ENCODE measurements around the gene RIPPLY2. TPM values are rescaled to one million over a fixed set of nuclear protein-coding genes. Genes with fewer than 3 reads are reported as not detected.

Gene RIPPLY2
- total RNA-seq, 5 donors from 2014 or later (not counting 1 experiment from before 2014, with no cell fraction given) = not detected

DNA sequence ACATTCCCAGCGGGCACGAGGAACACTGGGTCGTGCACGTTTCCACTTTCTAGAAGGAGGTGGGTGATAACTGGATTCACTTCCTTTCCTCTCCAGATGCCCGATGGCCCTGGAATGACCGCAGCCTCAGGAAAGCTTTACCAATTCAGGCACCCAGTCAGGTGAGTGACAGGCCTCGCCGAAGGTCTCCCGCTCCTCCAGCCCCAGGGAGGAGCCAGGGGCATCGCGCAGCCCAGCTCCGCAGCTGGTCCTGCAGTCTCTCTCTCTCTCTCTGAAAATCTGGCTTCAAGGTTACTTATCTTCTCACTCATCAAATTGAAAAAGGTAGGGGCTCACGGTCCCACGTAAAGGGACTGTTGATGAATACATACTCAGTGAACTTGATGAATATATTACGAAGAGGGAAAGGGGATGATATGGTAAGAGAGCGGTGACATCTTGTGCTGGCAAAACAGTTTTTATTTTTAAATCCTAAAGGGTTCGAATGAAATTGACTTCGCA, 891 bp downstream of the RIPPLY2 start:
- H3K36me3 Mint-ChIP-seq = no peaks in the 10 kb centered on the region
- WGBS (ENCODE audit: insufficient coverage) = 30% methylated on average over 11 of the region's 18 CpGs
- ChIA-PET POLR2A (no interaction called here), CTCF (no interaction called here)
- no peak for ATAC-seq (replicated peaks in 1 of 4)
- peaks cover 15 to 25% (median 22%) of the 10 kb centered on the region in 3 donors for H3K4me1 Mint-ChIP-seq
- H3K27me3 Mint-ChIP-seq = peaks cover 44 to 52% of the 10 kb centered on the region in 2 donors
- H3K9me3 Mint-ChIP-seq = no peaks in the 10 kb centered on the region
- Histone ChIP-seq H3K27me3 (replicated peaks in 1 of 2; ENCODE audit: control insufficient read depth in 2 of 2, extremely low read depth in 1 of 2, insufficient read depth in 2 of 2, low read length in 1 of 2) (peaks cover 19 to 24% of the 10 kb centered on the region in 2 experiments), H3K4me1 (ENCODE audit: control insufficient read depth in 1 of 2, extremely low read depth in 1 of 2, insufficient read depth in 2 of 2, low read length in 2 of 2) (peaks cover 6 to 16% of the 10 kb centered on the region in 2 experiments), H3K4me3 (ENCODE audit: control insufficient read depth in 1 of 2, extremely low read depth in 1 of 2, low read length in 1 of 2) (no peak overlapping the region), H3K27ac (ENCODE audit: low read length) (no peak overlapping the region), H3K9me3 (no peaks in the 10 kb centered on the region), H3K36me3 (ENCODE audit: control insufficient read depth in 2 of 2, extremely low read depth in 1 of 2, insufficient read depth in 1 of 2, low read length in 1 of 2) (no peaks in the 10 kb centered on the region)
- no peak overlapping the region for H3K27ac Mint-ChIP-seq
- DNase-seq = no peak
- peak overlapping the region; percentile 17 to 67 (median 53) for H3K4me3 Mint-ChIP-seq

GRCh38 chr6:83854766-83855165, 1.6 kb downstream of the RIPPLY2 start:
- H3K4me3 Mint-ChIP-seq = peak overlapping the region in 2 of 3 donors; percentile 4 to 67
- Histone ChIP-seq H3K27ac (ENCODE audit: low read length) (no peak overlapping the region), H3K27me3 (replicated peaks in 1 of 2; ENCODE audit: control insufficient read depth in 2 of 2, extremely low read depth in 1 of 2, insufficient read depth in 2 of 2, low read length in 1 of 2) (peaks cover 15 to 24% of the 10 kb centered on the region in 2 experiments), H3K4me3 (ENCODE audit: control insufficient read depth in 1 of 2, extremely low read depth in 1 of 2, low read length in 1 of 2) (no peak overlapping the region), H3K9me3 (no peaks in the 10 kb centered on the region), H3K4me1 (ENCODE audit: control insufficient read depth in 1 of 2, extremely low read depth in 1 of 2, insufficient read depth in 2 of 2, low read length in 2 of 2) (peaks cover 7 to 16% of the 10 kb centered on the region in 2 experiments), H3K36me3 (ENCODE audit: control insufficient read depth in 2 of 2, extremely low read depth in 1 of 2, insufficient read depth in 1 of 2, low read length in 1 of 2) (no peaks in the 10 kb centered on the region)
- no peak for DNase-seq
- ChIA-PET POLR2A (no interaction called here), CTCF (interaction anchor here in 1 of 2 donors (0.6 kb wide), 1 partner anchor 8 kb away, joined by 3 read pairs; no protein-coding TSS in a partner anchor)
- no peak for ATAC-seq (replicated peaks in 1 of 4)
- peaks cover 43 to 48% of the 10 kb centered on the region in 2 donors for H3K27me3 Mint-ChIP-seq
- 61% methylated on average over 4 of the region's 5 CpGs for WGBS (ENCODE audit: insufficient coverage)
- H3K27ac Mint-ChIP-seq = no peak overlapping the region
- no peaks in the 10 kb centered on the region for H3K9me3 Mint-ChIP-seq
- H3K4me1 Mint-ChIP-seq = peaks cover 19 to 29% (median 27%) of the 10 kb centered on the region in 3 donors
- no peaks in the 10 kb centered on the region for H3K36me3 Mint-ChIP-seq

DNA sequence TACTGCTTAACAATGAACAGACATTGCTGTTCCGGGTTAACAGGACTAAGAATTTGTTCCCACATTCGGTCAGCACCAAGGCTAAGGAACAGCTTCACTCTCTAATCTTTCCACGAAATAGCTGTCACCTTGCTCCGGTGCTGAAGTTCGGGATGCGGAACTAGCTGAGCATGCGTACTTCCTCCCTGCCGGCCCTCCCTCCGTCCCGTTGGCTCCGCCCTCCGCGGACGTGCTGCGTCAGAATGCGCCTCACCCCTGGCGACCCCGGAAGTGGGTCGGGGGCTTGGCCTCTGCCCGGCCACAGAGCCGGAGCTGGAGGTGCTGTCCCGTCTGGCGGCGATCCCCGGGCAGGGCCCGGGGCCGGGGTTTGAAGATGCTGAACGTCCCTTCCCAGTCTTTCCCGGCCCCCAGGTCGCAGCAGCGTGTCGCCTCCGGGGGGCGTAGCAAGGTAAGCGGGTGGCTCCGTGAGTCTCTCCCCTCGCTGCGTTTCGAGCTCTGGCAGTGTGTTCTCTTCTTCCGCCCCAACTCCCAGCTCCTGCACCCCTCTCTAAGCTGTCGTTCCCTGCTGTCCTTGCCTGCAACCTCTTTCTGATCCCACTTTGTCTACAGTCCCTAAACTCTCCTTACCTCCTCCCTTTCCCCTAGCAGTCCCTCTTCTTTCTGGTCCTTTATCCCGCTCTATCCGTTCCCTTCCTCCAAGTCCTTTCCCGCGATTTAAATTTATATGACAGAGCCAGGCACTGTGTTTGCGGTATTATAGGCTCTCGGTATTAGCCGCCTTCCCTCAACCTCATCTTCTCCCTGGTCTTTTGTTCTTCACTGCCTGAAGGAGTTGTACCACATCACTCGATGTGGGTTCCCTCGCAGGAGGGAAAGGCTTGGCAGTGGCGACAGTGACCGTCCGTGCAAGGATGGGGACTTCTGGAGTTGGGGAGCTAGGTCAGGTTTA, 6.5 kb downstream of the RIPPLY2 start, which contains the start of gene CYB5R4:
CYB5R4 (plus strand) TSS at position 280 of the 949 bp plus-strand sequence; CDS start at position 374, 94 bp downstream.
- Histone ChIP-seq H3K4me1 (ENCODE audit: control insufficient read depth in 1 of 2, extremely low read depth in 1 of 2, insufficient read depth in 2 of 2, low read length in 2 of 2) (peaks cover 12 to 13% of the 10 kb centered on the region in 2 experiments), H3K27me3 (replicated peaks in 1 of 2; ENCODE audit: control insufficient read depth in 2 of 2, extremely low read depth in 1 of 2, insufficient read depth in 2 of 2, low read length in 1 of 2) (peaks cover 0 to 10% of the 10 kb centered on the region in 2 experiments), H3K9me3 (no peaks in the 10 kb centered on the region), H3K36me3 (ENCODE audit: control insufficient read depth in 2 of 2, extremely low read depth in 1 of 2, insufficient read depth in 1 of 2, low read length in 1 of 2) (peaks cover 0 to 4% of the 10 kb centered on the region in 2 donors), H3K27ac (ENCODE audit: low read length) (peak within 1 kb of the TSS; percentile 80), H3K4me3 (ENCODE audit: control insufficient read depth in 1 of 2, extremely low read depth in 1 of 2, low read length in 1 of 2) (peak within 1 kb of the TSS; percentile 79 to 85)
- ATAC-seq (replicated peaks in 1 of 4) (peak; percentile 96 to 97 (median 96)), DNase-seq (peak; percentile 82 to 96 (median 91))
- Mint-ChIP-seq H3K4me3 (peak within 1 kb of the TSS; percentile 91 to 99 (median 96)), H3K4me1 (peaks cover 40 to 44% (median 40%) of the 10 kb centered on the region in 3 donors), H3K36me3 (peaks cover 8% of the 10 kb centered on the region), H3K9me3 (no peaks in the 10 kb centered on the region), H3K27ac (peak within 1 kb of the TSS; percentile 85 to 86), H3K27me3 (peaks cover 11% of the 10 kb centered on the region in 2 donors)
- under 1% methylated on average over 44 of the region's 53 CpGs for WGBS (ENCODE audit: insufficient coverage)
- ChIA-PET POLR2A (interaction anchor here in 1 of 2 donors (0.6 to 1.4 kb wide), 2 partner anchors 1733 to 1819 kb away, joined by 3 to 8 read pairs; no protein-coding TSS in a partner anchor), CTCF (interaction anchor here in 1 of 2 donors (0.6 to 1.9 kb wide), 9 partner anchors 24 to 801 kb away, joined by 3 to 14 read pairs (median 3); partner anchors contain the start of genes CEP162, DOP1A and UBE3D)

- H3K4me1 Mint-ChIP-seq = peaks cover 40 to 44% (median 40%) of the 10 kb centered on the region in 3 donors
- Histone ChIP-seq H3K4me3 (ENCODE audit: control insufficient read depth in 1 of 2, extremely low read depth in 1 of 2, low read length in 1 of 2) (peak overlapping the region; percentile 79 to 85), H3K27me3 (replicated peaks in 1 of 2; ENCODE audit: control insufficient read depth in 2 of 2, extremely low read depth in 1 of 2, insufficient read depth in 2 of 2, low read length in 1 of 2) (peaks cover 0 to 4% of the 10 kb centered on the region in 2 experiments), H3K4me1 (ENCODE audit: control insufficient read depth in 1 of 2, extremely low read depth in 1 of 2, insufficient read depth in 2 of 2, low read length in 2 of 2) (peaks cover 12 to 13% of the 10 kb centered on the region in 2 experiments), H3K36me3 (ENCODE audit: control insufficient read depth in 2 of 2, extremely low read depth in 1 of 2, insufficient read depth in 1 of 2, low read length in 1 of 2) (peaks cover 0 to 10% of the 10 kb centered on the region in 2 donors), H3K9me3 (no peaks in the 10 kb centered on the region), H3K27ac (ENCODE audit: low read length) (peak overlapping the region; percentile 80)
- ATAC-seq (replicated peaks in 1 of 4) (no peak), DNase-seq (no peak)
- peaks cover 4 to 5% of the 10 kb centered on the region in 2 donors for H3K27me3 Mint-ChIP-seq
- peak overlapping the region; percentile 85 to 86 for H3K27ac Mint-ChIP-seq
- ChIA-PET CTCF (interaction anchor here in 1 of 2 donors (0.8 to 1.9 kb wide), 4 partner anchors 29 to 802 kb away, joined by 3 to 14 read pairs (median 6); partner anchors contain the start of gene CEP162), POLR2A (interaction anchor here in 1 of 2 donors (0.6 to 1.4 kb wide), 2 partner anchors 1733 to 1818 kb away, joined by 3 to 8 read pairs; no protein-coding TSS in a partner anchor)
- no peaks in the 10 kb centered on the region for H3K9me3 Mint-ChIP-seq
- no CpG with 5 or more reads among the region's 7 CpGs for WGBS (ENCODE audit: insufficient coverage)
- peak overlapping the region; percentile 91 to 99 (median 96) for H3K4me3 Mint-ChIP-seq
- H3K36me3 Mint-ChIP-seq = peaks cover 14% of the 10 kb centered on the region
Measured at GRCh38 chr6:83860359-83860755, 7.2 kb downstream of the RIPPLY2 start.

- H3K27ac ChIP-seq (ENCODE audit: low read length) = no peak overlapping the region
- DNase-seq = no peak
- H3K9me3 ChIP-seq = no peaks in the 10 kb centered on the region
- no peaks in the 10 kb centered on the region for H3K27me3 ChIP-seq (replicated peaks in 1 of 2; ENCODE audit: control insufficient read depth in 2 of 2, extremely low read depth in 1 of 2, insufficient read depth in 2 of 2, low read length in 1 of 2)
- Mint-ChIP-seq H3K27ac (peak overlapping the region; percentile 85 to 86), H3K4me3 (peak overlapping the region; percentile 91 to 99 (median 96)), H3K9me3 (no peaks in the 10 kb centered on the region), H3K36me3 (peaks cover 20% of the 10 kb centered on the region), H3K27me3 (no peaks in the 10 kb centered on the region), H3K4me1 (peaks cover 40 to 46% (median 40%) of the 10 kb centered on the region in 3 donors)
- ATAC-seq (replicated peaks in 1 of 4) = no peak
- H3K4me1 ChIP-seq (ENCODE audit: control insufficient read depth in 1 of 2, extremely low read depth in 1 of 2, insufficient read depth in 2 of 2, low read length in 2 of 2) = peaks cover 12 to 13% of the 10 kb centered on the region in 2 experiments
- H3K36me3 ChIP-seq (ENCODE audit: control insufficient read depth in 2 of 2, extremely low read depth in 1 of 2, insufficient read depth in 1 of 2, low read length in 1 of 2) = peaks cover 0 to 16% of the 10 kb centered on the region in 2 donors
- POLR2A ChIA-PET = interaction anchor here in 1 of 2 donors (1.0 kb wide), 1 partner anchor 1817 kb away, joined by 3 read pairs; no protein-coding TSS in a partner anchor
- CTCF ChIA-PET = interaction anchor here in 1 of 2 donors (1.1 kb wide), 1 partner anchor 803 kb away, joined by 3 read pairs; no protein-coding TSS in a partner anchor
- WGBS (ENCODE audit: insufficient coverage) = 29% methylated on average over 1 of the region's 8 CpGs
- peak overlapping the region in 1 of 2 donors; percentile 79 for H3K4me3 ChIP-seq (ENCODE audit: control insufficient read depth in 1 of 2, extremely low read depth in 1 of 2, low read length in 1 of 2)
Measured at GRCh38 chr6:83860782-83861495, 7.8 kb downstream of the RIPPLY2 start.

Measured in T-cell (primary cell).